ENCODE measurements around the gene DSG2.
A peak's percentile ranks its signal among the peaks of the same experiment; 100 is the strongest.
"Not testable (repeated sequence)": the region's sequence is repeated elsewhere in the genome, so short reads cannot be mapped to it uniquely, and the experiment has no call there.

The DSG2 gene

DNA sequence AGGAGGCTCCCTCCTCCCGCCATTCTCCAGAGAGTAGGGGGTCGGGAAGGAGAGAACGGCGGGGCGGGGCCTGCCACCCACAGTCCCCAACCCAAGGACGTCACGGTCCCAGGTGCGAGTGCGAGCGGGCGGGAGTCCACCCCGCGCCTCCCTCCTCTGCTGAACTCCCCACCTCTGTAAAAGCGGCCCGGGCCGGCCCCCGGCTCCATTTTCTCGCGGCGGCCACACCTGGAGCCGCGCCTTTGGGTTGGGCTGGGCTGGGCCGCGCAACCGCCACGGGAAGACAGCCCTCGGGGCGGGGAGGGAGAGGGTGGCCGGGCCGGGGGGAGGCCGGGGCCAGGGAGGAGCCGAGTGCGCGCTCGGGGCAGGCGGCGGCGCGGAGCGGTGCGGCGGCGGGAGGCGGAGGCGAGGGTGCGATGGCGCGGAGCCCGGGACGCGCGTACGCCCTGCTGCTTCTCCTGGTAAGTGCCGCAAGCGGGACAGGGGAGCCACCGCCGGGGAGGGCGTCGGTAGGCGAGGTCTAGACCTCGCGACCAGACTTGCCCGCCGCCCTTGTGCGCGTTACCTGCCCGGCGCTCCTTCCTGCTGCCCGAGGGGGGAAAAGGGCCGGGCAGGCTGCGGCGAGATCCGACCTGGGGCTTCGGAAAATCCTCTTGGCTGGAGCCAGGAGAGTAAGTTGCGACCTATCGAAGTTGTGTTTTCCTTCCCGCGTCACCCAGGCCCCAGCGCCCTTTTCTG lies at the start of gene DSG2:
DSG2 (plus strand) TSS at position 342 of the 738 bp plus-strand sequence; CDS start at position 417, 75 bp downstream.
- DNase-seq: peak; percentile 83

DNA sequence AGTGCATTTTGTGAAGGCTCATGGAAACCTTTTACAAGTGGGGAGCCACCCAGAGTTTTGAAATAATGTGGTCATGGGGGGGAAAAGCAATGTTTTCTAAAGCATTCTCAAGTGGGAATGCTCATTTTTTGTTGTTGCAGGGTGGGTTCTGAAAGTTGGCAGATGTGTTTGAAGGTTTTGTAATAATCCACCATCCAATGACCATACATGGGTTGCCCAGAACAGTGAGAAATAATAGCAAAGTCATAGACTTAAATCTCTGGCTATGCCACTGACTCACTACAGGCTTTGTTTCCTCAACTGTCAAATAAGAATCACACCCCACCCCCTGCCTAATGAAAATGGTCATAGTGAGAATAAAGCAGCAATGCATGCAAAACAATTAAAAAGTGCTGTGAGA lies 47.6 kb upstream of the DSG2 start:
- no peak for DNase-seq

DNA sequence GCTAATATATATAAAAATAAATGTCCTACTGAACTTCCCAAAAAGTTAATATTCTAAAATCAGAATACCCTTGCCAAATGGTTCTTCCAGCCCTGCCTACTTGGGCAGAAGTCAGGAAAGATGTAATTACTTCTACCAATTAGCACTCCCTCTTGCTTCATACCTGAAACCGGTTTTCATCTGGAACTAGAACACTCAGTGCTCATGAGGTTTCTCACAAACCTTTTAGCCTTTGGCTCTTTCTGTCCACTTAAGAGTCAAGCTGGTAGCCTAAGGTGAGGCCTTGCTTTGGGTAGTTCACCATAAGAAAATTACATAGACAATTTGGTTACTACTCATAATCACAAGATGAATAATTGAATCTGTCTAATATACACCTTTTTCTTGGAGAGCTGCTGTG lies 46.4 kb upstream of the DSG2 start:
- no peak for DNase-seq

DNA sequence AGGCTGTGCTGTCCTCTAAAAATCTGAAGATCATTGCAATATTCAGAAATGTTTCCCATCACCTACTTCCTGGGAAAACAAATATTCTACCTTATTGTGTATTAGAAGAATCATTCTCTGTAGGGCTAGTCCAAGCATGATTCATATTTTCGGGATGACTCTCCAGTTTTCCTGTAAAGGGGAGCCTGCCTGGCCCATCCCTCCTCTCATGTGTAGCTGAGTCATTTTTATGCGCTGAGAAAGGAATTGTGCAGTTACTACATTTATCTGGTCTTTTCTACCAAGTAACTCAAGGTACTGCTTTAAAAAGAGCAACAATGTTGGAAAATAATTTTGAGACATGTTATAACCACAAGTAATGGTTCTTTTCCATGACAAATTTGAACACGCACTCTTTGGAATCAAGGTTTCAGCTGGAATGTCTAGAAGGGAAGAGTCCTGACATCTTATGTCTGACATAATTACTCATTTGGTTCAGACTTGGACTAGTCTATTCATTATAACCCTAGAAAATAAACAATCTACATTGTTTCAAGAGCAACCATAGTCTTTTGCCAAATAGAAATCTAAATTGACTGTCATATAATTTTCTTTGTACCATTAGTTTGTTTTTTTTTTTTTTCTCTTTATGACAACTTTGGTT lies 43.8 kb upstream of the DSG2 start:
- peak; percentile 54 for DNase-seq

- DNase-seq: no peak
Measured at GRCh38 chr18:31469629-31470028, 28.3 kb upstream of the DSG2 start.

DNA sequence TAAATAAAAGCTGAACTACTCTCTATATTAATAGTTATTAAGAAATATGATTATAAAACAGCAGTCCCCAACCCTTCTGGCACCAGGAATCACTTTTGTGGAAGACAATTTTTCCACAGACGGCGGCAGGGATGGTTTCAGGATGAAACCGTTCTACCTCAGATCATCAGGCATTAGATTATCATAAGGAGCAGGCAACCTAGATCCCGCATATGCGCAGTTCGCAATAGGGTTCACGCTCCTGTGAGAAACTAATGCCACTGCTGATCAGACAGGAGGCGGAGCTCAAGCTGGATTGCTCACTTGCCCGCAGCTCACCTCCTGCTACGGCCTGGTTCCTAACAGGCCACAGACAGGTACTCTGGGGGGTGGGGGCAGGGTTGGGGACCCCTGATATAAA lies 19.3 kb upstream of the DSG2 start:
- DNase-seq: no peak

- DNase-seq: no peak
Measured at GRCh38 chr18:31482051-31482450, 15.9 kb upstream of the DSG2 start.

- DNase-seq: no peak
Measured at GRCh38 chr18:31483396-31483795, 14.6 kb upstream of the DSG2 start.

- DNase-seq: no peak
Measured at GRCh38 chr18:31484461-31484860, 13.5 kb upstream of the DSG2 start.

GRCh38 chr18:31486165-31486564 lies 11.8 kb upstream of the DSG2 start:
- DNase-seq: no peak

DNA sequence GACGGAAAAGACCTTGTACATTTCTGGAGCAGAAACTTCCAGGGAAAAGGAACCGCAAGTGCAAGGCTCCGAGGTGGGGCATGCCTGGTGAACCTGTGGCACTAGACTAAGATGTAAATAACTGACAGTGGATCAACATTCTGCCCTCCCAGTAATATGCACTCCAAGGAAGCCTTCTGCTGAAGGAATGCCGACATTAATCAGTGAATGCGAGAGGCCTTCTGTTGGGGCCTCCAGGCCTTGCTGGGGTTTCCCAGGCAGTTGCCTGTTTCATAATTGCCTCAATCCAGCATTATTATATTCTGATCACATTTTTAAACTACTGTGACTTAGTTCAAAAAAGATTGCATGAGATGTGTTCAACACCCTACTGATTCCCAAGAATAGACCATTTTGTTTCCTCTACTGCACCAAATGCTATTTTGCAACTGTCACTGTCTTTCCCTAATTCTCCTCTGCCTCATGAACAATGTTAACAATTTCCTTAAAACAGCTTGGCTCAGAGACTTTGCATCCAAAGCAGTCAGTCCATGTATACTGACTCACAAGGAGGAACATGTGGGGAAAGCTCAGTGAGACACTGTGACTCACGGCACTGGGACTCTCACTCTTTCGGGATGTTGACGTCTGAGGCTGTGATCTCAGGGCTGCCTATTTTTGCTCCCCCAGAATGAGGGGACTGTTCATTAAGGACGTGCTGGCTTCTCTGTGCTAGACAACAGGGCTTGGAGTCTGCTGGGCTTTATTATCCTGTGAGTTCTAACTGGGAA lies 10.5 kb upstream of the DSG2 start:
- DNase-seq: no peak

- peak; percentile 7 for DNase-seq
Measured at GRCh38 chr18:31489311-31489710, 8.7 kb upstream of the DSG2 start.

GRCh38 chr18:31490387-31490786 lies 7.6 kb upstream of the DSG2 start:
- DNase-seq: peak; percentile 57

- peak; percentile 16 for DNase-seq
Measured at GRCh38 chr18:31490833-31491232, 7.1 kb upstream of the DSG2 start.

DNA sequence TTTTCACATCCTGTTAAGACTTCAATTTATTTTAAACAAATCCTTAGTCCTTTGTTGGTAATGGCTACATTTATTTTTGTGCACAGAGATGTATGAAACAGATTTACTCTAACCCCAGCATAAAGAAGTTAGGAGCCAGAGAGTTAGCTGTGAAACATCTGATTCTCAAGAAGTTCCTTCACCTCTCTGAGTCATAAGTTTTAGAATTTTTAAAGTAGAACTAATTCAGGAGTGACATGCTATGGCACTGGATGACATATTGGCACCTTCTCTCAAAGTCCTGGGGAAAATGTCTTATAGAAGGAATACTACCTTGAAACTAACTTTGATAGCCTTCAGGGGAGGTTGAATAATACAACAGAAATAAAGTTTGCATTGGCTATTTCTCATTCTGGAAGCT lies 6.4 kb upstream of the DSG2 start:
- no peak for DNase-seq

DNA sequence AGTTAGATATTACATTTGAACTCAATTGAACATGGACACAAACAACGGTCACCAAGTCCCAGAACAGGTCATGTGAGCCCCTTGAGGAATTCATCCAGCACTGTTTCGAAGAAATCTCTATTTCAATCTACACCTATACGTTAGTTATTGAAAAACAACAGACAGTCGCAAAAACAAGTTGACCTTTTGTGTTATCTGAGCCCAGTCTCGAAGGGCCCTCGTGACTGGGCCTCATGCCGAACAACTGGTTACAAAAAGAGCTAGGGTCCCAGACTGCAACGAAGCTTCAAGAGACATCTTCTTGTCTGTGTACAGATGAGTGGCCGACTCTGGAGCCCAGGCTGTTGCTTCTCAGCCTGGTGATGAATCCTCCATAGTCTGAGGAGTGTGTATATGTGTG lies 5.3 kb upstream of the DSG2 start:
- no peak for DNase-seq

- no peak for DNase-seq
Measured at GRCh38 chr18:31493171-31493570, 4.8 kb upstream of the DSG2 start.

DNA sequence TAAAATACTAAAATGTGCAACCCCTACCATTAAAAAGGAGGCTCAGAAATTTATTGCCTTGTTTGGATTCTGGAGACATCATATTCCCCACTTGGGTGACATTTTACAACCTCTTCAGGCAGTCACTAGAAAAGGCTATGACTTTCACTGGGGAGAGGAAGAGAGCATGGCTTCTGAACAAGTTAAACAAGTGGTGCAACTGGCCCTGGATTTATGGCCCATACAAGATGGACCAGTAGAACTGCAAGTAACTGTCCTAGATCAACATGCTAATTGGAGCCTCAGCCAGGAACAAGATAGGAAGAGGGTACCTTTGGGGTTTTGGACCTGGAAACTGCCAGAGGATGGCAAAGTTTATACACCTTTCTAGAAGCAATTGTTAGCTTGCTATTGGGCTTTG lies 4.0 kb upstream of the DSG2 start:
- no peak for DNase-seq

- not testable (repeated sequence) for DNase-seq
Measured at GRCh38 chr18:31494705-31495244, 3.2 kb upstream of the DSG2 start.

GRCh38 chr18:31497404-31497835 lies 557 bp upstream of the DSG2 start:
- DNase-seq: peak; percentile 61

GRCh38 chr18:31498574-31499524 lies 872 bp downstream of the DSG2 start:
- peak; percentile 27 for DNase-seq

DNA sequence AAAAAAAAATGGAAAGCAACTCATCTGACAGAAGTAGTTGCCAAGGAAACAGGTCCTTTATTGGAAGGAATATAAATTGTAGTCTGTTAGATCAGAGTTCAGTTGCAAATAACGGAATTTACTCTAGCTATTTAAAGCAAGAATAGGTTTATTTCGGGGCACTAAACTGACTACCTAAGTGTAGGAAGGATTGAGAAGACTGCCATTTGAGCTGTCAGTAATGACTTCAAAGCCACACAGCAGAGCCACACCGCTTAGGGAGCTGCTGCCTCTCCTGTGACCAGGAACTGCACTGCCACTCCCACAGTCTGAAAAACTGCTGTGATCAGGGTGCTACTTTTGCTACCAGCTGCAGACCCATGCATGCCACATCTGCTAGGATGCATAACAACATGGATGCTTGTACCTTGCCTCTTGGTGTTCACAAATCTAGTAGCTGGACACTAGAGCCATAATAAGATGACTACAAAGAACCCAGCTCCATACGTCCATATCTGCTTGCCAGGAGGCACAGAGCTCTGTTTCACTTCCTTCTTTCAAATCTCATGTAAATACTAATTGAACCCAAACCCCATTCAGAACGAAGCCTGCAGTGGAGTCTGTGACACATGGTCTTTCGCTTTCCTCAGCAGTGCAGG lies 2.2 kb downstream of the DSG2 start:
- DNase-seq: no peak
